HL-60/S4 (cell line): ENCODE measurements around the gene TGFBRAP1.
"Not testable (repeated sequence)": the region's sequence is repeated elsewhere in the genome, so short reads cannot be mapped to it uniquely, and the experiment has no call there.

Experiments
- in situ Hi-C: fragments of 300-500 bp; cut with MboI; formaldehyde crosslinking; loops from 2 replicates; pipeline ENCODE4 v1.14.3; 2022; ENCODE audit warnings: low sequenced_read_pairs

The TGFBRAP1 gene

GRCh38 chr2:105283532-105283931, 46.0 kb downstream of the TGFBRAP1 start:
- in situ Hi-C loops = no loop called here

- in situ Hi-C loops = no loop called here
Measured at GRCh38 chr2:105280281-105280680, 49.3 kb downstream of the TGFBRAP1 start.

GRCh38 chr2:105279126-105279525, 50.4 kb downstream of the TGFBRAP1 start:
- in situ Hi-C loops = no loop called here

- in situ Hi-C loops = no loop called here
Measured at GRCh38 chr2:105278654-105279053, 50.9 kb downstream of the TGFBRAP1 start.

- in situ Hi-C loops = no loop called here
Measured at GRCh38 chr2:105274046-105274445, 55.5 kb downstream of the TGFBRAP1 start.

GRCh38 chr2:105272176-105272575, 57.4 kb downstream of the TGFBRAP1 start:
- in situ Hi-C loops = no loop called here

GRCh38 chr2:105271393-105272045, 58.0 kb downstream of the TGFBRAP1 start:
- in situ Hi-C loops = no loop called here

GRCh38 chr2:105269426-105269825, 60.1 kb downstream of the TGFBRAP1 start:
- in situ Hi-C loops = no loop called here

GRCh38 chr2:105262651-105263091, 66.9 kb downstream of the TGFBRAP1 start:
- in situ Hi-C loops = no loop called here

- in situ Hi-C loops = no loop called here
Measured at GRCh38 chr2:105261061-105261460, 68.5 kb downstream of the TGFBRAP1 start.

- in situ Hi-C loops = no loop called here
Measured at GRCh38 chr2:105258835-105259350, 70.6 kb downstream of the TGFBRAP1 start.

- in situ Hi-C loops = no loop called here
Measured at GRCh38 chr2:105257981-105258380, 71.6 kb downstream of the TGFBRAP1 start.

GRCh38 chr2:105256431-105257047, 73.0 kb downstream of the TGFBRAP1 start:
- in situ Hi-C loops = no loop called here

- in situ Hi-C loops = no loop called here
Measured at GRCh38 chr2:105255979-105256378, 73.6 kb downstream of the TGFBRAP1 start.

- in situ Hi-C loops = no loop called here
Measured at GRCh38 chr2:105254531-105255210, 74.9 kb downstream of the TGFBRAP1 start.

- in situ Hi-C loops = no loop called here
Measured at GRCh38 chr2:105252271-105252670, 77.3 kb downstream of the TGFBRAP1 start.

- in situ Hi-C loops = not testable (repeated sequence)
Measured at GRCh38 chr2:105251016-105251648, 78.4 kb downstream of the TGFBRAP1 start.

GRCh38 chr2:105249891-105250290, 79.6 kb downstream of the TGFBRAP1 start:
- in situ Hi-C loops = no loop called here

- in situ Hi-C loops = no loop called here
Measured at GRCh38 chr2:105249181-105249580, 80.4 kb downstream of the TGFBRAP1 start.

- in situ Hi-C loops = no loop called here
Measured at GRCh38 chr2:105248316-105249070, 81.0 kb downstream of the TGFBRAP1 start.

- in situ Hi-C loops = no loop called here
Measured at GRCh38 chr2:105244451-105244850, 85.1 kb downstream of the TGFBRAP1 start.
